ENCODE results near the gene DVL2.

Gene DVL2

GRCh38 chr17:7237266-7237760 is 3.0 kb upstream of the DVL2 start:
- no peak for DNase-seq

DNA sequence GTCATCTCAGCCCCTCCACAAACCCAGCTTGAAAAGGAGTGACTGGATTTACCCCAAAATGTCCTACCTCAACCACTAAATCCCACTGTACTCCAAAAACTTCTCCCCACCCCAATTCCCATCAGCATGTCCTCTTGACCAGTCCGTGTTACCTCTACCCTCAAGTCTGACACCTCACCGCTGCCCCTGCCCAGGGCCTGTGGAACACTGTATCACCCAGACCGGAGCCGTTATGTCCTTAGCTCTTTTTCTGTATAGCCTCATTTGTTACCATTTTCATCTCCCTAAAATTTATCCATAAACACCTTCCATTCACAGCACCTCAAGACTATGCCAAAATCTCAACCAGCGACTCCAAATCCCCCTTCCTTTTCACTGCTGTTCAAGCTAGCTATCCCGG is 2.5 kb upstream of the DVL2 start:
- DNase-seq = no peak

- no peak for DNase-seq
Observed at GRCh38 chr17:7235693-7236665, 1.7 kb upstream of the DVL2 start.

GRCh38 chr17:7233701-7234082 is 625 bp downstream of the DVL2 start:
- no peak for DNase-seq

DNA sequence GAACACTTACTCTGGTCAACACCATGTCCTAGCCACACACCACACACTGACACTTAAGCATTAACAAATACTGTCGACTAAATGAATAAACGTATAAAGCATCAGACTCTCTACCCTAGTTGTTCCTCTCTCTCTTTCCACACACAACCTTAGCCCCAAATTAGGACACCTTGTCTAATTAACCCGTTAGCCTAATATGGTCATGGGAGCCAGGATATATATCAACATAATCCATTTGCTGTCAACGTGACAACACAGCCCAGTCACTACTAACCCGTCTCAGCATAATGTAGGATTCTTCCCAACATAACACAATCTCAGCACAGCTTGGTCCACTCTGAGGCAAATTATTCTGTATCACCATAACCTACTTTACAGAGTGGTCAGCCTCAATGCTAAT is 2.2 kb downstream of the DVL2 start:
- DNase-seq = no peak

DNA sequence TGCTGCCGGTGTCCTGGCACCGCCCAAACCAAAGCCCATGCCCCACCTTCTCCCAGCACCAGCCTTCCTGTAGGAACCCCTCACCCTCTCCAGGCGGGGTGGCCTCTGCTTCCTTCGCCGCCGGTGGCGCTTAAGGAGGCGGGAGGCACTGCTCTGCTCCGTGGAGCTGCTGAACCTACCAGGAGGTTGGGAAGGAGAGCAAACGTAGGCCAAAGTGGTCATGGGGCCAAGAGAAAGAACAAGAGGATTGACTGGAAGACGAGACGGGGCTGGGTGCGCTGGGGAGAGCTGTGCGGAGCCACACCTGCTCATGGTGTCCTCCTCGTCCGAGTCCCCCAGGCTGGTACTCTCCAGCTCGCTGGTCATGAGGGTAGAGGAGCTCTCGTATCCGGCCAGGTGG is 4.8 kb downstream of the DVL2 start:
- no peak for DNase-seq

- no peak for DNase-seq
Observed at GRCh38 chr17:7228920-7229319, 5.4 kb downstream of the DVL2 start.

DNA sequence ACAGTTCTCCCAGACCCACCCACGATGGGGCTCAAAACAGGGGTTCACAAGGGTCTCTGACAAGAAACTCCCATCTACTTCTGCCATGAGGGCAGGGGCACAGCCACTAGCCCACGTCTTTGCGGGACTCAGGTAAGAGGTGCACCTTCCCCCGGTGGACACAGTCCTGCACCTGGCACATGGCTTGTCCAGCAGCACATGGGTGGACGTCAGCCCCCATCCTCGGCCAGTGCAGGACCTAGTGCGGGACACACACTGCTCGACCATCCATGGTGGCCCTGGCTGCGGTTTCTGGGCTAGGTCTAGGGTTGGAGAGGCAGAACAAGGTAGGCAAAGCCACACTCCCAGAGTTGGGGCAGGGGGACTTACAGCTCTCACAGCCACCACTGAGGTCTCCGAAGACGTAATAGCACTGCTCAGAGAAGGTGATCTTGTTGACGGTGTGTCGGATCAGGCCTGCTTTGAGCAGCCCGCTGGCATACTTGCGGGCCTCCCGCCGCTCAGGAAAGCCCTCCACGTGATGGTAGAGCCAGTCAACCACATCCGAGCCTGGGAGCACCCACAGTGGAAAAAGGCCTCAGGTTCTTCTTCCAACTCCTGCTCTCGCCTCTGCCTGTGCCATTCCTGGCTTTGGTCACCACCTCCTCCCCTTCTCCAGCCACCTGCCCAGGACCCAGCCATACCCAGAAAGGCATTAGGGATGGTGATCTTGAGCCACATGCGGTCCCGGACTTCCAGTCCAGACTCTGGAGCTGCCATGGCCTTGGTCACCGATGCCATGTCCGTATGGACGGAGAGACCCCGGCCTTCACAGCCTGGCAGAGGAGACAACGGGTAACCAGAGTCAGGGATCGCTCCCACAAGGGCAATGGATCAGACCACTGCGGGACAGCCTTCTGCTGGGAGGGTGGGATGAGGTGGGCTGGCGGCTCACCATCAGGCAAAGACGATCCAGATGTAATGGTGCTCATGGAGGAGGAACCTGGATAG is 7.3 kb downstream of the DVL2 start:
- no peak for DNase-seq

DNA sequence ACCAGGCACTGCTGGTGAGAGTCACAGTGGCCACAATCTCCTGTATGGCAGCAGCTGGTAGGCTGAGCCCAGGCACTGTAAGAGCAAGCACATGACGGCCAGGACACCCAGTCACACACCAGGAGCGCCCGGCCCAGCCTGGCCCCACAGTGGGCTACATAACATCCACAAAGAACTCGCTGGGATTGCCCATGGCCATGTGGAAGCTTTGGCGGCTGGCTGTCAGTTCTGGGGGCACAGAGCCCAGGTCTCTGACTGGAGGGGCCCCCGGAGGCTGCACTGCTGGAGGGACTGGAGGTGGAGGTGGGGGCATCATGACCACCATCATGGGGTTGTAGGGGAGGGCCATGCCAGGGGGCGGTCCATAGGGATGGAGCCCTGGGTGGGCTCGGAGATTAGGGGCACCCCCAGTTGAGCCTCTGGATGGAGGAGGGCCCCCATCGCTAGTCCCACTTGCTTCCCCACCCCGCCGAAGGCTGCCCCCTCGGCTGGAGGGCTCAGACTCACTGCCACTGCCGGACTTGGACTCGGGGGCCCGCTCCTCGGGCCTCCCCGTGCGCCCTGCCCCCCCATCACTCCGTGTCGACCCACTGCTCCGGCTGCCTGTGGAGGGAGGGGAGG is 8.5 kb downstream of the DVL2 start:
- no peak for DNase-seq

GRCh38 chr17:7224661-7225111 is 9.6 kb downstream of the DVL2 start:
- DNase-seq = no peak

- no peak for DNase-seq
Observed at GRCh38 chr17:7224110-7224509, 10.2 kb downstream of the DVL2 start.

- DNase-seq = no peak
Observed at GRCh38 chr17:7223375-7223774, 10.9 kb downstream of the DVL2 start.

DNA sequence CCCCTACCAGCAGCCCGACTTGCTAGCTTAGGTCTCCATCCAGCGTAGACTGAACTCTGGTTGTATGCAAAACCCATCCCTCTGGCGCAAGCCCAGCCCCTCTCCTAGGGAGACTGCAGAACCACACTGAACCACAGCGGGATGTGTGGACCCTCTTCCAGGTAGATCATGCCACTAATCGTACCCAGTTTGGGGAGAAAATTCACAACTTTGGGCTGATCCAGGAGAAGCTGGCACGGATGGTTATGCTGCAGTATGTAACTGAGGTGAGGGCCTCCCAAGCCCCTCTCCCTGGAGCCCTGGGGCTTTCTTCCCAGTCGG is 11.4 kb downstream of the DVL2 start:
- DNase-seq = no peak

DNA sequence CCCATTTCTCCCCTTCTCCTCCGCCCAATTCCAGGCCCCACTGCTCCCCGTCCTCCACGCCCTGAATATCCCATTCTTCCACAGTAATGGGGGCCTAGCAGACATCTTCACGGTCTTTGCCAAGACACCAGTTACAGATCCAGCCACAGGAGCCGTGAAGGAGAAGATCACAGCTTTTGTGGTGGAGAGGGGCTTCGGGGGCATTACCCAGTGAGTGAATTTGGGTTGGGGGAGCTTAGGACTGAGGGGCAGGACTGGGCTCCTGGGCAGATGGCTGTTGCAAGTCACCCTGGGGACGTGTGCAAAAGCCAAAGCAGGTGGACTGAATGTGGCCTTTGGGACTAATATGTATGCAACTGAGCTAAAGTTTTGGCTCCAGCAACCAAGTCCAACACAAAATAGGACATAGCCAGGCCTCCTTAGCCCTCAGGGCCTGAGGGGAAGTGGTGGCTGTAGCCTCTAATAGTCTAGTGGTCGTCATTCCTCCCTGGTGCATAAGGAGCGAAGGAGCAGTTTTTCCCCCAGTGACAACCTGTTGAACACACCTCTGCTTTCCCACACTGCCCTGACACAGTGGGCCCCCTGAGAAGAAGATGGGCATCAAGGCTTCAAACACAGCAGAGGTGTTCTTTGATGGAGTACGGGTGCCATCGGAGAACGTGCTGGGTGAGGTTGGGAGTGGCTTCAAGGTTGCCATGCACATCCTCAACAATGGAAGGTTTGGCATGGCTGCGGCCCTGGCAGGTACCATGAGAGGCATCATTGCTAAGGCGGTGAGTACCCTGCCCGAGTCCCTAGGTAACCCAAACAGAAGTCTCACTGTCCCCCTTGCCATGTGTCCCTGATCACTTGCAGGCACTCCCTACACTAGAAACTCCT is 12.0 kb downstream of the DVL2 start:
- no peak for DNase-seq

DNA sequence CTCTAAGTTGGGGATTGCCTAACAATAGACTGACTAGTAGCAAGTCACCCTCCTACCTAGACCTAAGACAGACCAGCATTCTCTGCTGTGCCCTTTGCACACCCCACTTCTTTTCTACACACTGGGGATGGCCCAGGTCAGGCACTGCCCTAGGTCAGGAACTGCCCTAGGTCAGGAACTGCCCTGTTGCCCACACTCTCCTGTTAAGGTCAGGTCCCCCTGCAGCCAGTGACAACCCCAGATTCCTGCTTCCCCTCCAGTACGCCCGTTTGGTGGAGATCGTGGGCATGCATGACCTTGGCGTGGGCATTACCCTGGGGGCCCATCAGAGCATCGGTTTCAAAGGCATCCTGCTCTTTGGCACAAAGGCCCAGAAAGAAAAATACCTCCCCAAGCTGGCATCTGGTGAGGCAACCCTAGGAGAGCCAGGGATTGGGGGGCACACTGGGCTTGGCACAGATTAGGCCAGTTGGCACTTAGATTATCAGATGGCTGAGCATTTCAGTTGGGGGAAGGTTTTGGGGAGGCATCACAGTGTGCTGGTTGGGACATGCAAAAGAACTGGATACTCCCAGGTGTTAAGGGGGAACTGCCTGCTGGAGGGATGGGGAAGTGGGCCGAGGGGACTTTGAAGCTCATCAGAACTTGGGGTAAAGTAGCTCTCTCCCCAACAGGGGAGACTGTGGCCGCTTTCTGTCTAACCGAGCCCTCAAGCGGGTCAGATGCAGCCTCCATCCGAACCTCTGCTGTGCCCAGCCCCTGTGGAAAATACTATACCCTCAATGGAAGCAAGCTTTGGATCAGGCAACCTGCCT is 12.8 kb downstream of the DVL2 start:
- no peak for DNase-seq

GRCh38 chr17:7220593-7221277 is 13.6 kb downstream of the DVL2 start:
- DNase-seq = peak; percentile 68

DNA sequence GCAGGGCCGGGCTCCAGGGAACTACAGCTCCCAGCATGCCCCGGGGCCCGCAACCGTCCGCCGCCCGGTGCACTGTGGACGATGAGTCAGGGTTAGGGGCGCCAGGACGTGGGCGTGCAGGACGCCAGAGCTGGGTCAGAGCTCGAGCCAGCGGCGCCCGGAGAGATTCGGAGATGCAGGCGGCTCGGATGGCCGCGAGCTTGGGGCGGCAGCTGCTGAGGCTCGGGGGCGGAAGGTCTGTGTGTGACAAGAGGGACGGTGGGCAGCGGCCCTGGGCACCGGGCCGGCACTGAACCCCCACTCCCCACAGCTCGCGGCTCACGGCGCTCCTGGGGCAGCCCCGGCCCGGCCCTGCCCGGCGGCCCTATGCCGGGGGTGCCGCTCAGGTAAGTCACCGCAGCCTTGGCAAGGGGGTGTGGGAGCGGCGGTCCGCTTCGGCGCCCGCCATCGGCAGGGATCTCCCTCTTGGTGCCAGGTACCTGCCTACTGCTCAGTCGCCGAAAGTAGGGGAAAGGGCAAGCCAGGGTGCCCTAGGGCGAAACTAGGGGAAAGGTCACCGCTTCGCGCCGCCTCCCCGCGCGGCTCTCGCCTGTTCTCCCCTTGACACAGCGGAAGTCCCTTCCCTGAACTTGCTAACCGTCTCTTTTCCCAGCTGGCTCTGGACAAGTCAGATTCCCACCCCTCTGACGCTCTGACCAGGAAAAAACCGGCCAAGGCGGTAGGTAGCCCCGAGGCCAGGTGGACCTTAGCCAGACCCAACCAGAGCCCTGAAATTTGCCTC is 14.3 kb downstream of the DVL2 start, which contains the start of the genes ACADVL and DLG4:
Gene ACADVL (plus strand): TSS at position 127 of the 781 bp plus-strand sequence. CDS start 47 bp downstream, at position 174.
Gene DLG4 (minus strand): TSS at position 25 of the 781 bp plus-strand sequence.
- DNase-seq = peak; percentile 93

DNA sequence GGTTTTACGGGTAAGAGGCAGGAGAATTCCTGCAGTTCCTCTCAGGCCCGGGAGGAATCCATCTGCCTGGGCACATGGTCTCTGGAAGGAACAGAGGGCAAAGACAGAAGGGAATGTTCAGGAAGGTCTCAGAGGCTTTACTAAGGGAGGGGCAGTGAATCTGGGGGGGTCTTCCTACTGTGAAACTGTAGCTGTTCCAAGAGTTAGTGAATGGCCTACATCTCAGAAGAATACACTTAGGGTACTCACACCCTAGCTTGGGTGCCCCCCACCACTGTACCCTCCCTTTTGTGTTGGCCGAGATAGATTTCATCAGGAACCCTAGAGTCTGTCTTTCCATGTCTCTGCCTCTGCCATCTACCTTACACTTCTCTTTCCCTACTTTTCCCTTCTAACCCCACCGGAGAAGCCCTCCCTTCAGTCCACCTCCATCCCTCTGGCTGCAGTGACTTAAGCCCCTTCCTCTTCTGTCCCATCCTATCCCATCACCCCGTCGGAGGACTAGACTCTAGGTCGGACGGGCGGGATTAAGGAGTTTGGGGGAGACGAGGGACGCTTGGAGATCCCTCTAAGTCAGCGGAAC is 15.0 kb downstream of the DVL2 start:
- DNase-seq = peak; percentile 38

- DNase-seq = no peak
Observed at GRCh38 chr17:7218758-7219157, 15.6 kb downstream of the DVL2 start.

Measured in EL (cell line).